Trophoblast cell (in vitro differentiated cells and primary cell): ENCODE data around the gene EMC7. TPM values are rescaled to one million over a fixed set of nuclear protein-coding genes. Genes with fewer than 3 reads are reported as not detected.

ENCODE experiments used
- DNase-seq, 2 donors: peaks; one replicate each; pipeline ENCODE4 v3.0.0-alpha.2; 2016
- H2AFZ ChIP-seq: 2 replicates; pipeline ENCODE4 v1.6.1; 2013; ENCODE audit warnings: low read length, moderate library complexity, mild to moderate bottlenecking; ENCODE audit not compliant: insufficient read depth, poor library complexity
- H2AK5ac ChIP-seq: 2 replicates; pipeline ENCODE4 v1.6.1; 2013; ENCODE audit warnings: mild to moderate bottlenecking, low read length
- H2BK120ac ChIP-seq: 2 replicates; pipeline ENCODE4 v1.6.1; 2013; ENCODE audit warnings: low read length, mild to moderate bottlenecking, moderate library complexity; ENCODE audit not compliant: insufficient read depth, poor library complexity
- H2BK12ac ChIP-seq: 2 replicates; pipeline ENCODE4 v1.6.1; 2013; ENCODE audit warnings: mild to moderate bottlenecking, low read length, moderate library complexity
- H2BK5ac ChIP-seq: 2 replicates; pipeline ENCODE4 v1.6.1; 2013; ENCODE audit warnings: low read length, low read depth, moderate library complexity, mild to moderate bottlenecking; ENCODE audit not compliant: poor library complexity
- H3K14ac ChIP-seq: 2 replicates; pipeline ENCODE4 v1.6.1; 2013; ENCODE audit warnings: mild to moderate bottlenecking, low read length
- H3K18ac ChIP-seq: 2 replicates; pipeline ENCODE4 v1.6.1; 2013; ENCODE audit warnings: mild to moderate bottlenecking, low read length
- H3K23ac ChIP-seq: 2 replicates; pipeline ENCODE4 v1.6.1; 2013; ENCODE audit warnings: low read length
- H3K27ac ChIP-seq: 2 replicates; pipeline ENCODE4 v1.5.1; 2013; ENCODE audit warnings: low read depth, mild to moderate bottlenecking, inconsistent platforms, low read length, moderate library complexity
- H3K27me3 ChIP-seq: 2 replicates; pipeline ENCODE4 v1.6.1; 2013; ENCODE audit warnings: inconsistent platforms, mild to moderate bottlenecking, low read length, moderate library complexity; ENCODE audit not compliant: insufficient read depth
- H3K36me3 ChIP-seq, 2 experiments: 1 replicate in 1 of 2; 2 replicates in 1 of 2; pipeline ENCODE4 v1.6.1; 2013; ENCODE audit warnings: low read length in 2 of 2, mild to moderate bottlenecking in 2 of 2, moderate library complexity in 1 of 2; ENCODE audit not compliant: insufficient read depth in 2 of 2, control insufficient read depth in 1 of 2
- H3K4ac ChIP-seq: 2 replicates; pipeline ENCODE4 v1.6.1; 2013; ENCODE audit warnings: low read depth, mild to moderate bottlenecking, low read length, moderate library complexity
- H3K4me1 ChIP-seq, 2 experiments: 1 replicate in 1 of 2; 2 replicates in 1 of 2; pipeline ENCODE4 v1.6.1; 2013; ENCODE audit warnings: low read length in 2 of 2, mild to moderate bottlenecking in 2 of 2, moderate library complexity in 1 of 2; ENCODE audit not compliant: insufficient read depth in 2 of 2, control insufficient read depth in 1 of 2
- H3K4me2 ChIP-seq: 2 replicates; pipeline ENCODE4 v1.6.1; 2013; ENCODE audit warnings: inconsistent platforms, mild to moderate bottlenecking, low read length, moderate library complexity
- H3K4me3 ChIP-seq: 2 replicates; pipeline ENCODE4 v1.5.1; 2013; ENCODE audit warnings: mild to moderate bottlenecking, low read depth, low read length, inconsistent platforms
- H3K79me1 ChIP-seq: one replicate; pipeline ENCODE4 v1.6.1; 2013; ENCODE audit warnings: low read length
- H3K79me2 ChIP-seq: 2 replicates; pipeline ENCODE4 v1.6.1; 2013; ENCODE audit warnings: low read length, mild to moderate bottlenecking; ENCODE audit not compliant: control insufficient read depth, insufficient read depth, poor library complexity
- H3K9ac ChIP-seq: 2 replicates; pipeline ENCODE4 v1.6.1; 2013; ENCODE audit warnings: mild to moderate bottlenecking, low read length
- H3K9me3 ChIP-seq: 2 replicates; pipeline ENCODE4 v1.6.1; 2013; ENCODE audit warnings: low read depth, mild to moderate bottlenecking, control low read depth, inconsistent platforms, low read length; ENCODE audit not compliant: insufficient read depth
- H4K12ac ChIP-seq: 2 replicates; pipeline ENCODE4 v1.6.1; 2013; ENCODE audit warnings: low read depth, mild to moderate bottlenecking, low read length, moderate library complexity
- H4K8ac ChIP-seq: 2 replicates; pipeline ENCODE4 v1.6.1; 2013; ENCODE audit warnings: low read depth, mild to moderate bottlenecking, low read length, moderate library complexity
- H4K91ac ChIP-seq: one replicate; pipeline ENCODE4 v1.6.1; 2013; ENCODE audit warnings: low read depth, mild to moderate bottlenecking, low read length, moderate library complexity
- WGBS: extraction: QIAGEN DNeasy Blood & Tissue Kit; methylation state at CpG from one replicate; pipeline ENCODE4 v1.1.7; 2013; ENCODE audit warnings: missing lambda C conversion rate; ENCODE audit not compliant: insufficient read length, insufficient coverage; ENCODE audit errors: extremely low coverage; 5-methylcytosine and 5-hydroxymethylcytosine counted together
- polyA plus RNA-seq: library from polyadenylated mRNA; stranded (reverse); fragments of 200-250 nt; gene quantifications from 2 replicates; pipeline ENCODE4 v1.2.3, GENCODE V29; 2013

EMC7 gene
- 65.5 and 69.9 TPM in 2 replicates for polyA plus RNA-seq

GRCh38 chr15:34101366-34102174 lies at the start of gene EMC7, which contains the start of gene PGBD4:
Gene EMC7 (minus strand): TSS chr15:34101862. CDS start chr15:34101839, 23 bp downstream.
Gene PGBD4 (plus strand): TSS chr15:34102083. CDS start chr15:34102532, 449 bp downstream.
- Histone ChIP-seq H2BK5ac (peak within 1 kb of the TSS; percentile 78), H3K27me3 (no peaks in the 10 kb centered on the region), H3K14ac (peak within 1 kb of the TSS; percentile 87), H3K4ac (peak within 1 kb of the TSS; percentile 84), H3K9ac (peak within 1 kb of the TSS; percentile 82), H2AK5ac (peak within 1 kb of the TSS; percentile 83), H3K27ac (peak within 1 kb of the TSS; percentile 37), H3K36me3 (no peaks in the 10 kb centered on the region), H4K8ac (peak within 1 kb of the TSS; percentile 95), H3K23ac (no peak within 1 kb of the TSS), H3K4me2 (peak within 1 kb of the TSS; percentile 98), H3K4me1 (peaks cover 0 to 3% of the 10 kb centered on the region in 2 experiments), H4K12ac (peak within 1 kb of the TSS; percentile 99), H3K79me2 (peaks cover 9% of the 10 kb centered on the region), H4K91ac (peak within 1 kb of the TSS; percentile 74), H3K9me3 (no peaks in the 10 kb centered on the region), H3K4me3 (peak within 1 kb of the TSS; percentile 84), H3K79me1 (peaks cover 4% of the 10 kb centered on the region), H2BK12ac (no peak within 1 kb of the TSS), H3K18ac (peak within 1 kb of the TSS; percentile 90), H2BK120ac (peak within 1 kb of the TSS; percentile 57), H2AFZ (peak within 1 kb of the TSS; percentile 94)
- no CpG with 5 or more reads among the region's 48 CpGs for WGBS
- peak; percentile 99 for DNase-seq

GRCh38 chr15:34147371-34148140 lies 45.9 kb upstream of the EMC7 start:
- no peaks in the 10 kb centered on the region for H3K9me3 ChIP-seq
- no peak overlapping the region for H2BK5ac ChIP-seq
- no peak for DNase-seq
- no peak overlapping the region for H3K14ac ChIP-seq
- no peak overlapping the region for H3K4ac ChIP-seq
- H3K27me3 ChIP-seq, result no peaks in the 10 kb centered on the region
- no peak overlapping the region for H3K27ac ChIP-seq
- WGBS, result 100% methylated on average over 1 of the region's 6 CpGs
- H4K8ac ChIP-seq, result no peak overlapping the region
- H3K79me1 ChIP-seq, result no peaks in the 10 kb centered on the region
- H2AK5ac ChIP-seq, result no peak overlapping the region
- H2BK120ac ChIP-seq, result no peak overlapping the region
- H3K4me2 ChIP-seq, result no peak overlapping the region
- no peak overlapping the region for H3K4me3 ChIP-seq
- no peak overlapping the region for H3K9ac ChIP-seq
- no peaks in the 10 kb centered on the region for H3K79me2 ChIP-seq
- no peak overlapping the region for H4K91ac ChIP-seq
- H2AFZ ChIP-seq, result no peak overlapping the region
- H3K4me1 ChIP-seq, result no peaks in the 10 kb centered on the region
- peaks cover 29 to 31% of the 10 kb centered on the region in 2 experiments for H3K36me3 ChIP-seq
- no peak overlapping the region for H2BK12ac ChIP-seq
- H4K12ac ChIP-seq, result no peak overlapping the region
- H3K18ac ChIP-seq, result no peak overlapping the region
- no peak overlapping the region for H3K23ac ChIP-seq

- H3K4me2 ChIP-seq, result no peak overlapping the region
- H3K27ac ChIP-seq, result no peak overlapping the region
- no peak overlapping the region for H2BK120ac ChIP-seq
- no peak overlapping the region for H4K91ac ChIP-seq
- H3K4me1 ChIP-seq, result no peaks in the 10 kb centered on the region
- no peak overlapping the region for H4K12ac ChIP-seq
- no peaks in the 10 kb centered on the region for H3K79me1 ChIP-seq
- H3K27me3 ChIP-seq, result no peaks in the 10 kb centered on the region
- H2AFZ ChIP-seq, result no peak overlapping the region
- WGBS, result no CpG with 5 or more reads among the region's 1 CpG
- no peak overlapping the region for H2BK5ac ChIP-seq
- H4K8ac ChIP-seq, result no peak overlapping the region
- H3K4me3 ChIP-seq, result no peak overlapping the region
- no peak overlapping the region for H3K9ac ChIP-seq
- no peak overlapping the region for H3K14ac ChIP-seq
- no peak overlapping the region for H2BK12ac ChIP-seq
- H3K4ac ChIP-seq, result no peak overlapping the region
- H3K18ac ChIP-seq, result no peak overlapping the region
- H2AK5ac ChIP-seq, result no peak overlapping the region
- DNase-seq, result no peak
- no peak overlapping the region for H3K23ac ChIP-seq
- peaks cover 0 to 6% of the 10 kb centered on the region in 2 experiments for H3K36me3 ChIP-seq
- no peaks in the 10 kb centered on the region for H3K9me3 ChIP-seq
- H3K79me2 ChIP-seq, result no peaks in the 10 kb centered on the region
These were observed 31.8 kb upstream of the EMC7 start for GRCh38 chr15:34133511-34133910.

GRCh38 chr15:34132881-34133280 lies 31.2 kb upstream of the EMC7 start:
- no CpG with 5 or more reads among the region's 1 CpG for WGBS
- no peak overlapping the region for H3K4me2 ChIP-seq

More at GRCh38 chr15:34132881-34133280, 31.2 kb upstream of the EMC7 start:
- Histone ChIP-seq H3K4ac (no peak overlapping the region), H3K23ac (no peak overlapping the region), H3K4me3 (no peak overlapping the region), H3K4me1 (no peaks in the 10 kb centered on the region), H2BK5ac (no peak overlapping the region), H3K79me1 (no peaks in the 10 kb centered on the region), H2AK5ac (no peak overlapping the region), H3K79me2 (no peaks in the 10 kb centered on the region), H3K9me3 (no peaks in the 10 kb centered on the region), H3K18ac (no peak overlapping the region), H2BK120ac (no peak overlapping the region), H4K8ac (no peak overlapping the region), H2AFZ (no peak overlapping the region), H4K12ac (no peak overlapping the region), H3K36me3 (peaks cover 0 to 6% of the 10 kb centered on the region in 2 experiments), H3K9ac (no peak overlapping the region), H3K27me3 (no peaks in the 10 kb centered on the region), H3K14ac (no peak overlapping the region), H3K27ac (no peak overlapping the region), H4K91ac (no peak overlapping the region), H2BK12ac (no peak overlapping the region)
- DNase-seq, result no peak
